HG03280 (cell line): ENCODE measurements around the gene NCOA4.
"Not testable (repeated sequence)": the region's sequence is repeated elsewhere in the genome, so short reads cannot be mapped to it uniquely, and the experiment has no call there.

Experiments used
- ATAC-seq: cut with Tn5 transposase; IDR thresholded peaks from one replicate; pipeline ENCODE4 v1.9.1; 2021; ENCODE audit warnings: mild to moderate bottlenecking, moderate library complexity; ENCODE audit not compliant: unreplicated experiment

Gene NCOA4

DNA sequence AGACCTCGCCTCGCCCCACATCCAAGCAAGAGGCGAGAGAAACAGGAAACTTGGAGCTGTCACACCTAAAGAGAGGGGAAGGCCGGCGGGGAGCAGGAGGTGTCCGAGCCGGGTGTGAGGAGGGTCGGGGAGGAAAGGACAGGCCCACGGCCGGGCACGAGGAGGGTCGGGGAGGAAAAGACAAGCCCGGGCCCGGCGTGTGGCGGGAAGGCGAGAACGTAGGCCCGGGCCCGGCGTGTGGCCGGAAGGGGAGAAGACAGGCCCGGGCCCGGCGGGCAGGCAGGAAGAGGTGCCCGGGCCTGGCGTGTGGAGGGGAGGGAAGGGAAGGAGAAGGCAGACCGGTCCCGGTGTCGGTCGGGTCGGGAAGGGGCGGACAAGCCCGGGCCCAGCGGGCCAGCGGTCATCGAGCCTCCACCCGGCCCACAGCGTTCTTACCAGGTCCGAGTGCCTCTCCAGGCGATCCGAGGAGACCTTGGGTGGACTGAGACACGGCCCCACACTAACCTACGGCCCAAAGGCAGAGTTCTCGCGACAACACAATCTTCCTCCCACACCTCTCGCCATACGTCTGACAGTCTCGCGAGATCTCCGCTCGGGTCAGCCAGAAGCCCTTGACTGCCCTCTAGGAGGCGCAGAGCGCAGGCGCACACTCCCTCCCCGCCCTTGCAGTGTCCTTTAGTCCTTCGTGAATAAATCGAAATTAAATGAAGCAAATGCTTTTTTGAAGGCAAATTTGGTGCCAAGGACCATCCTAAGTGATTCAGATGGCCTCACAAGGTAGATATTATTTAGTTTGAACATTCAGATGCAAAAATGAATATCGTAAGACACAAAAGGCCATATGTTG is at the start of gene NCOA4:
TSS of gene NCOA4 (minus strand) at position 533 of the 847 bp plus-strand sequence. CDS start 13,943 bp downstream, outside the sequence.
- ATAC-seq: peak; percentile 96

DNA sequence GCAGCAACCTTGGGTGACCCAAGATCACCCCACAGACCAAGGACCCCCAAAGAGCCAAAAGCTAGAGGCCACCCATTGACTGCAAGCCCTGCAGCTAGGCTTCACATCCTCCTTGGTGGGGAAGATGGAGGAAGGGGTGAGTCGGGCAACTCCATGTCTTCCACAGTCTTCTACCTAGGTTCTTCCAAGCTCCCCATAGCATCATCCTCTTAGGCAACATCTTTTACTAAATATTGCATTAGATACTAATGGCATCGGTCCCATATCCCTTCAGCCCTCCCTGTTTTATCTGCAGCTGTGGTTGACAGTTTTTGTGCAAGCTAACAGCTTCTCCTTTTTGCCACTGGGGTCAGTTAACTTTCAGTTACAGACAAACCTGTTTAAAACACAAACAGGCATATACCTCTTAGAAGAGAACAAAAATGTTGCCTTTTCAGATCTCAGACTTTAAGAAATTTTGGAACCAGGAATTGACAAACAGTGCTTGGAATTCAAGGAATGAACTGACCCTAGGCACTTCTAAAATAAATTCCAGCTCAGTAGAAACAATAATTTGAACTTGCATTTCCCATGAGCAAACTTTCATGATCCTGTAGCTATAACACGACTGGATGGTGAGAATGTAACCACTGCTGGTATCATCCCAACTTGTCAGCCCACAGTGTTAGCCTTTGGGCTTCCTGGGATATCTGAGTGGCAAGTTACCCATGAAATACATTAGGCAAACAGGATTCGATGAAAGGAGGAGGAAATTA is 49.6 kb upstream of the NCOA4 start:
- no peak for ATAC-seq

DNA sequence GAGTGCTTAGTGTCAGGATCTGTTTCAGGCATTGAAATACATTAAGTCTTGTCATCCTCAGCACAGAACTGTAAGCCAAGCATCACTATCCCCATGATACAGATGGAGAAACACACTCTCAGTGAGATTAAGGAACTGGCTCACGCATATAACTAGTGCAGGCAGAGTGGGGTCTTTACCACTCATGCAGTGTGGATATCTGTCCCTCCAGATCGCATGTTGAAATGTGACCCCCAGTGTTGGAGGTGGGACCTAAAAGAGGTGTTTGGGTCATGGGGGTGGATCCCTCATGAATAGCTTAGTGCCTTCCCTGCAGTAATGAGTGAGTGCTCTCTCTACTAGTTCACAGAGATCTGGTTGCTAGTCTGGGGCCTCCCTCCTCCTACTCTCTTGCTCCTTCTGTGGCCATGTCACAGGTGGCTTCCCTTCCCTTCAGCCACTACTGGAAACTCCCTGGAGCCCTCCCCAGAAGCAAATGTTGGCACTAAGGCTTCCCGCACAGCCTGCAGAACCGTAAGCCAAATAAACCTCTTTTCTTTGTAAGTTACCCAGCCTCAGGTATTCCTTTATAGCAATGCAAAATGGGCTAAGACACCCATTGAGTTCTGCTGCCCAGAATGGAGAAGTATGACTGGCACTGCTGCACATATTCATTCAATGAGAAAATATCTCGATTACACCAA is 47.4 kb upstream of the NCOA4 start:
- no peak for ATAC-seq

DNA sequence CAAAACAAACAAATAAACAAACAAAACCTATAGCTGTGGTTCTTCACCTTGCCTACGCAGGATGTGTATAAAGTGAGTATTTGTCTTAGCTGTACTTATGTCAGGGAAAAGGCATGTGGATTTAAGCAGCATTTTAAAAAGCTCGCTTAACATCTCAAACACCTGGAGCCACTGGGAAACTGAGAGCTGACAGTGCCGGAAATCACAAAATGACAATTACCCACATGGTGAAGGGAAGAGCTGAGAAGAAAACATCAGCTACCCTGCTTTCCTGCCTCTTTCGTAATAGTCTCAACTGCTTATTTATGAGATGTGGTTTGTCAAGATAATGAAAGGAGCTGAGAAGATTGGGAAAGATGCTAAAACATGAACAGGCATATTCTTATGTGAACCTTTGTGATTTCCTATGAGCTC is 46.7 kb upstream of the NCOA4 start:
- no peak for ATAC-seq

DNA sequence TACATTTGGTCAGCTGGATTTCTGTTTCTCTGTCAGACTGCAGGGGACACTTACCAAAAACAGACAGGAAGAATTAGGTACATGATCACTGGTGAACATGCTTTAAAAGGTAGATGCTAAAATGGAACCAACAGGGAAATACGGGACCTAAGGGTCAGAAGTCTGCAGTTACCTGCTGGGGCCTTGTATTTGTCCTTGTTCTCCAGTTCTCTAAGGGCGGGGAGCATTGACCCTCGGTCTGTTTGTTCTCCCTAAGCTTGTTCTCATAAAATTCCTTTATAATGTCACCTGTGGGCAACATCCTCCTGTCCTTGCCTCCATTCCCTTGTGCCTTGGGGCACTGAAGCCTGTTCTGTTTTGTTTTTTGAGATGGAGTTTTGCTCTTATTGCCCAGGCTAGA is 45.4 kb upstream of the NCOA4 start:
- ATAC-seq: no peak

DNA sequence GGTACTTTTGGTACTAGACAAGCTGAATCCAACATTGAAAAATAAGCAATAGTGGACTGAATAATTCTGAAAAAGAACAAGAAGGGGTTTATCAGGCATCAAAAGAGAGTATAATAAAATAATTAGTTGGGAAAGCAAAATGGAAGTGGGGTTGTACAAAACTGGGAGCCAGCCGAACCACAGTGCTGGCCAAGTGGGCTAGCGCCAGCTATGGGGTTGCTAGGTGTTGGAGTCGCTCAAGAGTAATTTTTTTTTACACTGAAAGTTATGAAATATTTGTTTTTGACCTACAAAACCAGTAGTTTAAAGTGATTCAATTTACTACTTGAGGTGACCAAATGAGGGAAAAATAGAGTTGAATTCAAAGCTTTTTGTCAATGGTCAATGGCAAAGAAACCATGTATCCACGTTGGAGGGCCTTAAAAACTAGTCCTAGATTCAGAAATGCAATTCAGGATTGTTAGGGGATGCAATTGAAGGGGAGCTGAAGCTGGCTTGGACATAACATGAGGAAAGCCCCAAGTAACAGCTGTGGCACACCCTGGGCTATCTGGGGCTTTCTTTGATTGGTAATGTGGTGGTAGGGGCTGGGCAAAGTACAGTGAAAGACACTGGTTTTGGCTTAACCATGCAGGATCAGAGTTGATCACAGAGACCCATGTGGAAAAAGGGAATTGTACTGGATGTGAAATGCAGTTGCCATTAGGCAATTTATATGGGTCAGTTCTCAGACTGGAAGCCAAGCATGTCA is 43.9 kb upstream of the NCOA4 start:
- no peak for ATAC-seq

DNA sequence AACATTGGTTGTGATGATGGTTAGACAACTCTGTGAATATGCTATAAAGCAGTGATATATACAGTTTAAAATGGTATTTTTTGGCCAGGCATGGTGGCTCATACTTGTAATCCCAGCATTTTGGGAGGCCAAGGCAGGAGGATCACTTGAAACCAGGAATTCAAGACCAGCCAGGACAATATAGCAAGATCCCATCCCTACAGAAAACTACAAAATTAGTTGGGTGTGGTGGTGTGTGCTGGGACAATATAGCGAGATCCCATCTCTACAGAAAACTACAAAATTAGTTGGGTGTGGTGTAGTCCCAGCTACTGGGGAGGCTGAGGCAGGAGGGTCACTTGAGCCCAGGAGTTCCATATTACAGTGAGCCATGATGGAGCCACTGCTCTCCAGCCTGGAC is 43.1 kb upstream of the NCOA4 start:
- no peak for ATAC-seq

DNA sequence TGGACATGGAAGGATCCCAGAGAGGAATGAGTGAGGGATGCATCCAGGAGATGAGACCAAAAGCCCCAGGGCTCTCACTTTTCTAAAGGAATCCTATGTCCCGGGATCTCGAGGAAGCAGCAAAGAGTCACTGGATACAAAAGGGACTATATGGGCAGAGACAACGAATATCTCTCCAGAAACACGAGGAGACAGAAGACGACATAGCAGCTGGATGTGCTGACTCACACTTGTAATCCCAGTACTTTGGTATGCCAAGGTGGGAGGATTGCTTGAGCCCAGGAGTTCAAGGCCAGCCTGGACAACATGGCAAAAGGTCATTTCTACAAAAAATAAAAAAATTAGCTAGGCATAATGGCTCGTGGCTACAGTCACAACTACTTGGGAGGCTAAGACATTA is 40.3 kb upstream of the NCOA4 start:
- ATAC-seq: no peak

DNA sequence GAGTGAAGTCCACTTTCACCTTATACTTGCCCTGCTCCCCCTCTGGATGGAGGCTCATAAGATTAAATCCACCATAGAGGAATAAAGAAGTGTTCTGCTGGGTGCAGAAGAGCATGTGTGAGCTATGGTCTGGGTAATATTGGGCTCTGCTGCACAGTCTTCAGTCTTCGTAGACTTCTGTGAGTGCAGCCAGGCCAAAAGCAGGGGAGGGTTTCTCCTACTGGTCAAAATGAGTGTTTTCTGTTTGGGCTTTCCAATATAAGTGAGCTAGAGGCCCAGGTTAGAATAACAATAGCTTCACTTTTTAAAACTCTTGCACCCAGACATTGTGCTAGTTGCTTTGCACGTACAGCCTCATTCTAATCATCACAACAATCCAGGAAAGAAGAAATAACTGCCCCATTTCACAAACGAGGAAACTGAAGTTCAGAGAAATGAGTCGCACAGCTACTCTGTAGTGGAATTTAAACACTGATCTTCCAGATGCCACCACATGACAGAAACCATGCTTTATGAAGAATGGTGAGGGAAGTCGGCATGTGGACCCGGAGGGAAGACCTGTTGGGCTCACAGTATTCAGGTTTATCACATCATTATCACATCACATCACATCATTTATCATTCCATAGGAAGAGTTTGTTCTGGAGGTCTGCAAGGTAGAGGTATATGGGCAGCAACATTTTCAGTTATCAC is 39.5 kb upstream of the NCOA4 start:
- ATAC-seq: no peak

DNA sequence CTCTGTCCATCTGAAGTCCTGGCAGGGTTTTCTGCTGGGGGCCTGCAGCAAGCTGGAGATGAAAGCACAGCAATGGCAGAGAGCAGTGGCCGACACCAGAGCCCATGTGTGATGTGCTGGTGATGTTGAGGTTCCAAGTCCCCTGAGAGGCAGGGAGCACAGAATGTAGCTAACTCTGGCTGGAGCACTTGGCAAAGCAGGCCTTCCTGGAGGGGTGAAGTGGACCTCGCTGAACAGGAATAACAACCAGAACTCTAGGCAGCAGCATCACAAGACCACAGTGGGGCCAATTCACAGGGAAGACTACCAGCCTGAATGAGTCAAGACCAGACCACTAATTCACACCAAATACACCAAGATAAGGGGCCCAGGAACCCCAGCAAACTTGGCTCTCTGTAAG is 38.5 kb upstream of the NCOA4 start:
- no peak for ATAC-seq

DNA sequence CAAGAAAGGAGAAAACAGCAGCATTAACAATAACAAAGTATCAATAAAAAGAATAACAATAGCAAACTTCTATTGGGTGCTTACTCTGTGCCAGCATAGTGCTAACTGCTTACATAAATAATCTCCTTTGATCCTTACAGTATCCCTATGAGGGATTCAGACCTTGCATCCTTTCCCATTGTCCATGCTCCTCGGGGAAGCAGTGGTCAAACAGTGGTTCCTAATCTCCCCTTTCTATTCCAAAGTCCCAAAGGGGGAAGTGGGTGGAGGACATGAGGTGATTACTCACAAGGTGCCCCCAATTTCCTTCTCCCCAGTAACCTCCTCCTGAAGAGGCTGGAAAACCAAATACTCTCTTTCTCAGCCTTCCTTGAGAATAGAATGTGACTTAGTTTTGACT is 37.7 kb upstream of the NCOA4 start:
- ATAC-seq: no peak

DNA sequence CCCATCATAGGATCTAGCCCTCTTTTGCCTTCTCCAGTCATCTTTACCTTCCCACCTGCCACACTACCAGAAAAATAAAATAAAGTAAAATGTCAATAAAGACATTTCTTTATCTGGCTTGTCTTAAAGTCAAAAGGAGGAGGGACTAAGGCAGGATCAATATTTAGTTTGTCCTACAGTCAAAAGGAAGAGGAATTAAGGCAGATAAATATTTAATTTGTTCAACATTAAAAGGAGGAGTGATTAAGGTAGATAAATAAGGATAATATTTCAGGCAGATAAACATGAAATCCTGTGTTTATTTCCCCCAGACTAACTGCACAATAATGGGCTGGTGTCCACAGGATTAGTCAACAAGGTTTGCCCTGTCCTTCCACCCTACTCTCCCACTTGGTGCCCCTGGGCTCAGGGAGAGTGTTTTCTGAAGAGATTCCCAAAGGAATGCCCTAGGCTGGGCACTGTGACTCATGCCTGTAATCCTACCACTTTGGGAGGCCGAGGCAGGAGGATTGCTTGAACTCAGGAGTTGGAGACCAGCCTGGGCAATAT is 33.9 kb upstream of the NCOA4 start:
- no peak for ATAC-seq

DNA sequence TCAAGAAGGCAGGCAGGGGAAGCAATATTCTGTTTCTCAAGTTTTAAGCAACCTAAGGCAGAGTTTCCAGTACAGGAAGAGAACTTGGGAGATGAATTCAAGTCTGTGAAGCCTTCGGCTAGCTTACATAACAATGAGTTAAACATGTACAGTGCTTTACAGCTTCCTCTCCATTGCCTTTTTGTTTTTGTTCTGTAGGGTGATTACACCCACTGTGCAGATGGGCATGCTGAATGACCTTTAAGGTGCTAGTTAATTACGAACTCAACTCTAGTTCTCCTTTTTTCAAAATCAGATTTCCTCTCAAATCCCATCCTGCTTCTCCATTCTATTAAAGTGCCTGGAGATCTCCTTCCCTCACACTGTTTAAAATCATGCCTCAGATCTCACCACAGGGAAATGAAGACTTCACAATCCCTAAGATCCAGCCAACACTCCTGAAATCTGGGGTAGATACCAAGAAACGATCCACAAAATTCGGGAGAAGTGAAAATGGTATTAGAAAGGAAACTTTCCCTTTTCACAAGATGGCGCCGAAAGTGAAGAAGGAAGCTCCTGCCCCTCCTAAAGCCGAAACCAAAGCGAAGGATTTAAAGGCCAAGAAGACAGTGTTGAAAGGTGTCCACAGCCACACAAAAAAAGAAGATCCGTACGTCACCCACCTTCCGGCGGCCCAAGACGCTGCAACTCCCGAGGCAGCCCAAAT is 32.5 kb upstream of the NCOA4 start:
- ATAC-seq: no peak

DNA sequence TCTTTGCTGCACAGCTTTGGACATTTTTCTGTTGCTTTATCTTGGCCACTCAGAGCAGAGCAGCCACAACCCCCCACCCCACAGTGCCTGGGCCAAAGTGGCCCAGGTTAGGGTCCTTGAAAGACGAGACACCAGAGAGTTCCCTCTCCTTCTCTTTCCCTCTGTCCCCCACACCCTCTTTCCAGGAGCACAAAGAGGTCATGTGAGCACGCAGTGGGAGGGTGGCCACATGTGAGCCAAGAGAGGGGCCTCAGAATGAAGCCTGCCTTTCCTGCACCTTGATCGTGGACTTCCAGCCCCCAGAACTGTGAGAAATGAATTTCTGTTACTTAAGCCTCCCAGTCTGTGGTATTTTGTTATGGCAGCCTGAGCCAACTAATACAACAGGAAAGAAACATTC is 30.3 kb upstream of the NCOA4 start:
- ATAC-seq: no peak

DNA sequence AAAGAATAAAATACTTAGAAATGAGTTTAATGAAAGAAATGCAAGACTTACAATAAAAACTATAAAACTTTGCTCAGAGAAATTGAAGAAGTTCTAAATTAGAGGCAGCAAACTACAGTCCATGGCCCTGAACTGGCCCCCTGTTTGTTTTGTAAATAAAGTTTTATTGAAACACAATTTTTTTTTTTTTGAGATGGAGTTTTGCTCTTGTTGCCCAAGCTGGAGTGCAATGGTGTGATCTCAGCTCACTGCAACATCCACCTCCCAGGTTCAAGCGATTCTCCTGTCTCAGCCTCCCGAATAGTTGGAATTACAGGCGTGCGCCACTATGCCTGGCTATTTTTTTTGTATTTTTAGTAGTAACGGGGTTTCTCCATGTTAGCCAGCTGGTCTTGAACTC is 27.5 kb upstream of the NCOA4 start:
- ATAC-seq: not testable (repeated sequence)

DNA sequence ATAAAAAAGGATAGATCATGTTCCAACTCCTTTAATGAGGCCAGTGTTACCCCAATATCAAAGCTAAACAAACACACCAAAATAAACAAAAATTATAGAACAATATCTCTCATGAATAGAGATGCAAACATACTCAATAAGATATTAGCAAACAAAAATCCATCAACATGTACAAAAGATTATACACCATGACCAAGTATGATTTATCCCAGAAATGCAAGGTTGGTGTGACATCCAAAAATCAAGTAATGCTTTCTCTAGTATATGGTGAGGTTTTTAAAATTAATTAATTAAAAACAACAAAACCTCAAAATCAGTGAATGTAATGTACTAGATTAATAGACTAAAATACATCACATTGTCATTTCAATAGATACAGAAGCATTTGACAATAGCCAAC is 26.6 kb upstream of the NCOA4 start:
- no peak for ATAC-seq

DNA sequence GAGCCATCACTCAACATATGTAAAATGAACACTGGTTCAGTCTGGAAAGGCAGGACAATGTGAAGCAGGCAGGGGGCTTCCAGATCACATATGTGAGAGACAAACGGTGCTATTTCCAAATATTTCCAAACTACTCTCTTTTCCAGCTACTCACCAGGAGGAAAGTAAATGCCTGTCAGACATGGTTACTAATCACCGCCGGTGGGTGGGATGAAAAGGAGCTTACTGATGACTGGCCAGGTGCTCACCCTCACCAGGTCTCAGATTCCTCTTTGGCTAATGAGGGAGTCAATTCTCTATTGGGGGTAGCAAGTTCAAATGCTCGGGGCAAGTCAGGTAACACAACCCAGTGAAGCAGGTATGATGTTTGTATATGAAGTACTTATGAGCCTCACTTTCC is 25.3 kb upstream of the NCOA4 start:
- no peak for ATAC-seq

DNA sequence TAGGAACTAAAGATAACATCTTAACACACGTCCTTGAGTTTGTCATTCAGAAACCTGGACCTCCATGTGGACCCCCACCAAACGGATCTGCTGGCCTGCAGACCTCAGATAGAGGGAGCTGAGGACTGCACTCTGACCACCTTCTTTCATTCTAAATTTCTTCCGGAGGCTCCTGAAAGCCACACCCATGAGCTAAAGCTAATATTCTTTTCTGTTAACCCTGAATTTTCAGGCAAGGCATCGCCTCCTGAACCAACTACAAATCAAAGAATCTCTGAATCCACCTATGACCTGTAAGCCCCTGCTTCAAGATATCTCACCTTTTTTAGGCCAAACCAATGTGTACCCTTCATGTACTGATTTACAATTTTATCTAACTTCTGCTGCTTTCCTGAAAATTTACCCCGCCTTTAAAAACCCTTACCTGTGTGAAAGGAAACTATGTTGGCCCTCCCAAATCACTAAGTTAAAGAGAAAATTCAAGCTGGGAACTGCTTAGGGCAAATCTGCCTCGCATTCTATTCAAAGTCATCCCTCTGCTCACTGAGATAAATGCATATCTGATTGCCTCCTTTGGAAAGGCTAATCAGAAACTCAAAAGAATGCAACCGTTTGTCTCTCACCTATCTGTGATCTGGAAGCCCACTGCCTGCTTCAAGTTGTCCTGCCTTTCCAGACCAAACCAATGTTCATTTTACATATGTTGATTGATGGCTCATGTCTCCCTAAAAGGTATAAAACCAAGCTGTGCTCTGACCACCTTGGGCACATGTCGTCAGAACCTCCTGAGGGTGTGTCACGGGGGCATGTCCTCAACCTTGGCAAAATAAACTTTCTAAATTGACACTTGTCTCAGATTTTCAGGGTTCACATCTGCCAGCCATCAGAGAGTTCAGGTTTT is 23.4 kb upstream of the NCOA4 start:
- no peak for ATAC-seq
